H9 (cell line): ENCODE measurements around the gene GCH1. TPM values are rescaled to one million over a fixed set of nuclear protein-coding genes. Genes with fewer than 3 reads are reported as not detected.

Experiments
- DNase-seq: peaks from one replicate; pipeline ENCODE4 v3.0.0-alpha.2; 2017
- H2AFZ ChIP-seq: one replicate; pipeline ENCODE4 v1.6.1; 2013; ENCODE audit warnings: mild to moderate bottlenecking, low read length, control low read depth, moderate library complexity
- H2AK5ac ChIP-seq: 2 replicates; pipeline ENCODE4 v1.6.1; 2013; ENCODE audit warnings: low read length, control low read depth, mixed read lengths; ENCODE audit not compliant: insufficient read length
- H2BK120ac ChIP-seq: one replicate; pipeline ENCODE4 v1.6.1; 2013; ENCODE audit warnings: low read depth, mild to moderate bottlenecking, low read length, control low read depth, inconsistent platforms; ENCODE audit not compliant: poor library complexity, severe bottlenecking
- H2BK12ac ChIP-seq: 2 replicates; pipeline ENCODE4 v1.6.1; 2013; ENCODE audit warnings: low read length, control low read depth, mixed read lengths, low read depth; ENCODE audit not compliant: insufficient read length
- H2BK15ac ChIP-seq: 2 replicates; pipeline ENCODE4 v1.6.1; 2013; ENCODE audit warnings: low read depth, low read length, control low read depth
- H2BK20ac ChIP-seq: one replicate; pipeline ENCODE4 v1.6.1; 2013; ENCODE audit warnings: low read depth, mild to moderate bottlenecking, low read length, control low read depth, inconsistent platforms; ENCODE audit not compliant: poor library complexity, severe bottlenecking
- H2BK5ac ChIP-seq: 2 replicates; pipeline ENCODE4 v1.6.1; 2013; ENCODE audit warnings: low read length, control low read depth, mixed read lengths; ENCODE audit not compliant: insufficient read length
- H3K14ac ChIP-seq: 2 replicates; pipeline ENCODE4 v1.6.1; 2013; ENCODE audit warnings: low read length, control low read depth; ENCODE audit not compliant: insufficient read depth
- H3K18ac ChIP-seq: 2 replicates; pipeline ENCODE4 v1.6.1; 2013; ENCODE audit warnings: low read depth, mild to moderate bottlenecking, mixed read lengths, low read length, control low read depth; ENCODE audit not compliant: insufficient read length
- H3K23ac ChIP-seq: 2 replicates; pipeline ENCODE4 v1.6.1; 2013; ENCODE audit warnings: low read length, control low read depth, mixed read lengths, low read depth; ENCODE audit not compliant: insufficient read length
- H3K23me2 ChIP-seq: 2 replicates; pipeline ENCODE4 v1.6.1; 2013; ENCODE audit warnings: low read depth, mild to moderate bottlenecking, mixed read lengths, low read length, control low read depth; ENCODE audit not compliant: insufficient read length, poor library complexity, severe bottlenecking
- H3K27ac ChIP-seq: 2 replicates; pipeline ENCODE4 v1.5.1; 2013; ENCODE audit warnings: low read length, control low read depth, mixed read lengths, low read depth; ENCODE audit not compliant: insufficient read length
- H3K27me3 ChIP-seq: 2 replicates; pipeline ENCODE4 v1.6.1; 2013; ENCODE audit warnings: low read length, control low read depth, inconsistent platforms; ENCODE audit not compliant: insufficient read depth
- H3K4ac ChIP-seq: 2 replicates; pipeline ENCODE4 v1.6.1; 2013; ENCODE audit warnings: low read depth, mild to moderate bottlenecking, control low read depth, inconsistent platforms, low read length, moderate library complexity
- H3K4me1 ChIP-seq: 2 replicates; pipeline ENCODE4 v1.6.1; 2013; ENCODE audit warnings: low read length, control low read depth, inconsistent platforms; ENCODE audit not compliant: insufficient read depth
- H3K4me2 ChIP-seq: 2 replicates; pipeline ENCODE4 v1.6.1; 2013; ENCODE audit warnings: low read length, control low read depth, mixed read lengths; ENCODE audit not compliant: insufficient read length, insufficient read depth
- H3K56ac ChIP-seq: 2 replicates; pipeline ENCODE4 v1.6.1; 2013; ENCODE audit warnings: low read depth, mild to moderate bottlenecking, mixed read lengths, low read length, control low read depth; ENCODE audit not compliant: insufficient read length
- H3K79me1 ChIP-seq: 2 replicates; pipeline ENCODE4 v1.6.1; 2013; ENCODE audit warnings: low read depth, mild to moderate bottlenecking, moderate library complexity, low read length, control low read depth, inconsistent platforms; ENCODE audit not compliant: insufficient read depth, poor library complexity, severe bottlenecking
- H3K79me2 ChIP-seq: 2 replicates; pipeline ENCODE4 v1.6.1; 2013; ENCODE audit warnings: low read length, control low read depth, inconsistent platforms; ENCODE audit not compliant: insufficient read depth
- H3K9ac ChIP-seq: 2 replicates; pipeline ENCODE4 v1.6.1; 2013; ENCODE audit warnings: low read length, control low read depth, mixed read lengths; ENCODE audit not compliant: insufficient read length; ENCODE audit errors: extremely low read depth
- H3K9me3 ChIP-seq: one replicate; pipeline ENCODE4 v1.6.1; 2013; ENCODE audit warnings: low read depth, low read length, inconsistent platforms; ENCODE audit not compliant: control insufficient read depth
- H3T11ph ChIP-seq: one replicate; pipeline ENCODE4 v1.6.1; 2013; ENCODE audit warnings: mild to moderate bottlenecking, low read length, control low read depth, inconsistent platforms
- H4K20me1 ChIP-seq: one replicate; pipeline ENCODE4 v1.6.1; 2013; ENCODE audit not compliant: control insufficient read depth, insufficient read length, insufficient read depth
- H4K5ac ChIP-seq: 2 replicates; pipeline ENCODE4 v1.6.1; 2013; ENCODE audit warnings: low read depth, mild to moderate bottlenecking, mixed read lengths, low read length, control low read depth; ENCODE audit not compliant: insufficient read length
- H4K8ac ChIP-seq: replicated peaks from 2 replicates; pipeline ENCODE4 v1.6.1; 2013; ENCODE audit warnings: low read length, control low read depth, mixed read lengths, low read depth; ENCODE audit not compliant: insufficient read length
- H4K91ac ChIP-seq: 2 replicates; pipeline ENCODE4 v1.6.1; 2013; ENCODE audit warnings: low read depth, mild to moderate bottlenecking, moderate library complexity, mixed read lengths, low read length, control low read depth; ENCODE audit not compliant: insufficient read length
- H3K27ac Mint-ChIP-seq, 3 experiments: 2 replicates in 2 of 3; 3 replicates in 1 of 3; pipeline ENCODE4 v1.8.0; 2020 to 2021; ENCODE audit warnings: mixed read lengths in 3 of 3, mild to moderate bottlenecking in 1 of 3, moderate library complexity in 1 of 3
- H3K27me3 Mint-ChIP-seq: 2 replicates; pipeline ENCODE4 v1.8.0; 2021; ENCODE audit warnings: low read depth, mild to moderate bottlenecking, moderate library complexity, mixed read lengths
- H3K36me3 Mint-ChIP-seq, 3 experiments: 2 replicates in 2 of 3; 3 replicates in 1 of 3; pipeline ENCODE4 v1.8.0; 2020 to 2021; ENCODE audit warnings: low read depth in 3 of 3, mixed read lengths in 3 of 3; ENCODE audit not compliant: insufficient read depth in 1 of 3
- H3K4me1 Mint-ChIP-seq, 2 experiments: 2 replicates each; pipeline ENCODE4 v1.8.0; 2020; ENCODE audit warnings: mixed read lengths in 2 of 2
- H3K4me3 Mint-ChIP-seq, 2 experiments: 2 replicates in 1 of 2; 3 replicates in 1 of 2; pipeline ENCODE4 v1.8.0; 2020 to 2021; ENCODE audit warnings: mild to moderate bottlenecking in 2 of 2, mixed read lengths in 2 of 2, moderate library complexity in 1 of 2
- H3K9me3 Mint-ChIP-seq, 2 experiments: 2 replicates in 1 of 2; 3 replicates in 1 of 2; pipeline ENCODE4 v1.8.0; 2020; ENCODE audit warnings: mild to moderate bottlenecking in 2 of 2, mixed read lengths in 2 of 2, moderate library complexity in 1 of 2
- CTCF ChIP-seq: fragments of 200-600 bp; sonication (generic); conservative IDR thresholded peaks from 3 replicates; pipeline ENCODE4 v1.8.0; 2021; ENCODE audit warnings: antibody characterized with exemption, mild to moderate bottlenecking
- WGBS: extraction: QIAGEN DNeasy Blood & Tissue Kit; methylation state at CpG from one replicate; pipeline ENCODE4 v1.1.7; 2013; ENCODE audit warnings: missing lambda C conversion rate, low lambda C conversion rate, mixed read lengths; ENCODE audit not compliant: insufficient read length; ENCODE audit errors: extremely low coverage; 5-methylcytosine and 5-hydroxymethylcytosine counted together
- total RNA-seq: library from RNA; stranded (reverse); gene quantifications from 2 replicates; pipeline ENCODE4 v1.2.1, GENCODE V29; 2021

Gene GCH1
- total RNA-seq, 1 experiment from 2014 or later, result 7.7 TPM

DNA sequence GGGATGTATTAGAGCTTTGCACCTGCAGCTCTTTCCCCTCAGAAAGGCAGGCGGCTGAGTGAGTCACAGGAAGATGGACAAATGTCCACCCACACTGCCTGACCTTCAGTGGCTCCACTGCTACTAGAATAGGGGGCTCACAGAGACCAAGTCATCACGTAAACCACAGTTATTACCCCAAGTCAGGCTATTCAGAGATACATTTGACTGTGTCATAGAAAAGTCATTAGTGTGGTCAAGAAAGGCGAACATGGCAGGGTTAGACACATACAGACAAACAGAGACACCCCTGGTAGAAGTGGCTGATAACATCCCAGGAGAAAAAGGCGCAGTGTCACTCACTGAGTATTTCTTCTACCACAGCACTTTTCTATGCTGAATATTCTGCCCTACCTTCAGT is 36.0 kb downstream of the GCH1 start:
- Histone ChIP-seq H4K20me1 (no peaks in the 10 kb centered on the region), H4K8ac (no peak overlapping the region), H2AFZ (no peak overlapping the region), H2BK15ac (no peak overlapping the region), H4K5ac (no peak overlapping the region), H3K27me3 (no peaks in the 10 kb centered on the region), H3T11ph (no peak overlapping the region), H2BK120ac (no peak overlapping the region), H4K91ac (no peak overlapping the region), H3K14ac (no peak overlapping the region), H3K56ac (no peak overlapping the region), H3K79me2 (no peaks in the 10 kb centered on the region), H3K27ac (no peak overlapping the region), H3K18ac (no peak overlapping the region), H3K4me1 (no peaks in the 10 kb centered on the region; the same call in 1 of the 2 replicates), H3K79me1 (no peaks in the 10 kb centered on the region), H3K23me2 (peaks cover 4% of the 10 kb centered on the region), H3K4me2 (no peak overlapping the region), H3K9me3 (no peaks in the 10 kb centered on the region), H2BK12ac (no peak overlapping the region), H3K9ac (no peak overlapping the region), H3K4ac (no peak overlapping the region), H3K23ac (no peak overlapping the region), H2AK5ac (no peak overlapping the region), H2BK20ac (no peak overlapping the region), H2BK5ac (no peak overlapping the region)
- Mint-ChIP-seq H3K9me3 (peaks cover 6 to 8% of the 10 kb centered on the region in 2 experiments), H3K36me3 (peaks cover 3 to 12% (median 9%) of the 10 kb centered on the region in 3 experiments; a peak in 6 of 7 replicates), H3K27ac (no peak overlapping the region), H3K27me3 (peaks cover 9% of the 10 kb centered on the region), H3K4me1 (peaks cover 15 to 21% of the 10 kb centered on the region in 2 experiments), H3K4me3 (no peak overlapping the region)
- DNase-seq, result no peak
- no peak for TF ChIP-seq CTCF
- no CpG with 5 or more reads among the region's 4 CpGs for WGBS
